Measurements from ENCODE around the gene ALDH4A1.

Gene ALDH4A1

DNA sequence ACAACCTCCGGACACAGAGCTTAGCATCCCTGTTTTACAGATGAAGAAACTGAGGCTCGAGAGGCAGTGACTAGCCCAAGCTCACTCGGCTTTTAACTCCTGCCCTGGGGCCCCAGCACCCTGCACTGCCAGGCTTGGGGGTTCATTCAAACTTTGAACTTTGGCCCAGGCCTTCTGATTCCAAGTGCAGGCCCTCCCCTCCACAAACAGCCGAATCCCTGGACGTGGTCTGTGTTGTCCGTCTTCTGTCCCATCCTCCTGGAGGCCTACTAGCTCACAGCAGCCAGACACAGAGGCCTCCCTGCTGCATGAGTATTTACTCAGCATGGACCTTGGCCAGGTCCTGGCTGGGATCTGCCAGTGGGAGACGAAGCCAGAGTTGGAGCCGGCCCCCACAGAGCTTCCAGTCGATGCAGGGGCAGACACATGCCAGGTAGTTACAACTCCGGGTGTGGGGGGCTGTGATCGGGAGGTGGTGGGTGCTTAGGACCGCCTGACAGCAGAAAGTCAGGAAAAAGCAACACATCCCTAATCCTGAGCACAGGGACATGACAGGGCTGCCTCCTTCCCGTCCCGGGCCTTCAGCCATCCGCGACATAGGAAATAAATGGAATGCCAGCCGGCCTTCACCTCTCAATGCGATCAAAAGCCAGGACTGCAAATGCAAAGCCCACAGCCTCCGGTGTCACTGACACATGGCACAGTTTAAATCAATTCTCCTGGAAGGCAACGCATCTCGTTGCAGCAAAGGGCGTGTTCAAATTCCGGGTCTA is 46.7 kb upstream of the ALDH4A1 start:
- DNase-seq (ENCODE audit: low read depth, low spot score) = no peak
- H3K4me3 ChIP-seq (ENCODE audit: low read depth, low read length) = peak overlapping the region; percentile 49
- ChIA-PET CTCF (interaction anchor here (0.9 to 12.4 kb wide), 2 partner anchors 22 to 37 kb away, joined by 4 to 179 read pairs; no protein-coding TSS in a partner anchor), POLR2A (interaction anchor here (0.7 to 2.6 kb wide), 5 partner anchors 11 to 62 kb away, joined by 3 to 11 read pairs (median 3); no protein-coding TSS in a partner anchor)
- TF ChIP-seq, protein P1, sequence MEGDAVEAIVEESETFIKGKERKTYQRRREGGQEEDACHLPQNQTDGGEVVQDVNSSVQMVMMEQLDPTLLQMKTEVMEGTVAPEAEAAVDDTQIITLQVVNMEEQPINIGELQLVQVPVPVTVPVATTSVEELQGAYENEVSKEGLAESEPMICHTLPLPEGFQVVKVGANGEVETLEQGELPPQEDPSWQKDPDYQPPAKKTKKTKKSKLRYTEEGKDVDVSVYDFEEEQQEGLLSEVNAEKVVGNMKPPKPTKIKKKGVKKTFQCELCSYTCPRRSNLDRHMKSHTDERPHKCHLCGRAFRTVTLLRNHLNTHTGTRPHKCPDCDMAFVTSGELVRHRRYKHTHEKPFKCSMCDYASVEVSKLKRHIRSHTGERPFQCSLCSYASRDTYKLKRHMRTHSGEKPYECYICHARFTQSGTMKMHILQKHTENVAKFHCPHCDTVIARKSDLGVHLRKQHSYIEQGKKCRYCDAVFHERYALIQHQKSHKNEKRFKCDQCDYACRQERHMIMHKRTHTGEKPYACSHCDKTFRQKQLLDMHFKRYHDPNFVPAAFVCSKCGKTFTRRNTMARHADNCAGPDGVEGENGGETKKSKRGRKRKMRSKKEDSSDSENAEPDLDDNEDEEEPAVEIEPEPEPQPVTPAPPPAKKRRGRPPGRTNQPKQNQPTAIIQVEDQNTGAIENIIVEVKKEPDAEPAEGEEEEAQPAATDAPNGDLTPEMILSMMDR (IDR thresholded peaks at IDR 0.05; ENCODE audit: insufficient read depth, low read length, missing control alignments) = no peak

DNA sequence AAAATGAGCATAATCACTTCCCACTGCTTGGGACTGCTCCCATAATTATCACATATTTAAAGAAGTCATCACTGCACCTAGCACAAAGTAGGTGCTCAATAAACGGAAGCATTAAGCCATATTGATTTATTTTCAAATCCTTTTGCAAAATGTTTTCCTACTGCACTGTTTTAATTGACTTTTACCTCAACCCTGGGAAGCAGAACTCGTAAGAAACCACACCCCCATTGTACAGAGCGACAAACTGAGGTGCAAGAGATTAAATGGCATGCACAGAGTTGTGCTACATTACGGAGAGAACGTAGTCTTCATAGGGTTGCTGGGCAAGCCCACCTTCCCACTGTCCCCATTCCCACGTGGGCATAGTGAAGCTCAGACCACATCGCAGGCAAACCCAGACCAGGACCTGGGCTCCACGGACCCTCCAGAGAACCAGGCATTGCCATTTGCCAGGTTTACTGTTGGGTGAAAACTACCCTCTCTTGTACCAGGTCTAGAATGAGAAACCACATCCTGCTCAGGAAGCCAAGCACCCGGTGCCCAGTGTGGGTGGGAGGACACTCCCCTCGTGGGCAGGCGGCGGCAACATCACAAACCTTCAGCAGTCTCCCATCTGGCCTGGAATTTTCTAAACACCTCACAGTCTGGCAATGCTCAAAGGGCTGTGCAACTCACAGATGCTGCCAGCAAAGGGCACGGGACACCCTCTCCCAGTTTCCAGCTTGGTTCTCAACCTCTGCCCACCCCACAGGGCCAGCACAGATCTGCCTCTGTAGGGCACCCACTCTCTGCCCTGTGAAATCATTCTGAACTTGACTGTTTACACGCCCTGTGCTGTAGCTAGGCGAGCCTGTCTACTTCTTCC is 45.9 kb upstream of the ALDH4A1 start:
- H3K4me3 ChIP-seq (ENCODE audit: low read depth, low read length) = no peak overlapping the region
- POLR2A ChIA-PET = interaction anchor here (0.7 to 2.6 kb wide), 2 partner anchors 21 to 22 kb away, joined by 3 to 11 read pairs; no protein-coding TSS in a partner anchor
- CTCF ChIA-PET = interaction anchor here (0.9 to 12.4 kb wide), 2 partner anchors 21 to 37 kb away, joined by 4 to 179 read pairs; no protein-coding TSS in a partner anchor
- TF ChIP-seq, protein P1 (IDR thresholded peaks at IDR 0.05; ENCODE audit: insufficient read depth, low read length, missing control alignments) = no peak
- no peak for DNase-seq (ENCODE audit: low read depth, low spot score)

DNA sequence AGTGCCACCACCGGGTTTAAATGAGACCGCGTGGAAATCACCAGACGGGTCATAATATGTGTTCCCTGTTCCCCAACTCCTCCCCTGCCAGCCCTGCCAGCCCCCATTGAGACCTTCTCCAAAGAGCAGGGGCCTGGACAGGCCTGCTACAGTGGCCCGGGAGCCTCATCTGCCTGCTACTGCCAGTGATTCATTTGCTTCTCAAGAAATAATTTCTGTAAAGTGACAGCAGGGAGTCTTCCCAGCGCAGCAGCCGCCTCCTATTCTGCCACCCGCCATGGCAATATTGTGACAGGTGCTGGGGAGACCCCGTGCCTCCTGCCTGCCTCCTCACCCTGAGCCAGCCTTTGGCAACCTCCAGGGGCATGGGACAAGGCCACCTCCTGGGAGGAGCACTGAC is 45.2 kb upstream of the ALDH4A1 start:
- ChIA-PET CTCF (interaction anchor here (1.4 to 12.4 kb wide), 4 partner anchors 9 to 41 kb away, joined by 3 to 179 read pairs (median 42); no protein-coding TSS in a partner anchor), POLR2A (no interaction called here)
- TF ChIP-seq, protein P1 (IDR thresholded peaks at IDR 0.05; ENCODE audit: insufficient read depth, low read length, missing control alignments) = no peak
- H3K4me3 ChIP-seq (ENCODE audit: low read depth, low read length) = no peak overlapping the region
- DNase-seq (ENCODE audit: low read depth, low spot score) = no peak

DNA sequence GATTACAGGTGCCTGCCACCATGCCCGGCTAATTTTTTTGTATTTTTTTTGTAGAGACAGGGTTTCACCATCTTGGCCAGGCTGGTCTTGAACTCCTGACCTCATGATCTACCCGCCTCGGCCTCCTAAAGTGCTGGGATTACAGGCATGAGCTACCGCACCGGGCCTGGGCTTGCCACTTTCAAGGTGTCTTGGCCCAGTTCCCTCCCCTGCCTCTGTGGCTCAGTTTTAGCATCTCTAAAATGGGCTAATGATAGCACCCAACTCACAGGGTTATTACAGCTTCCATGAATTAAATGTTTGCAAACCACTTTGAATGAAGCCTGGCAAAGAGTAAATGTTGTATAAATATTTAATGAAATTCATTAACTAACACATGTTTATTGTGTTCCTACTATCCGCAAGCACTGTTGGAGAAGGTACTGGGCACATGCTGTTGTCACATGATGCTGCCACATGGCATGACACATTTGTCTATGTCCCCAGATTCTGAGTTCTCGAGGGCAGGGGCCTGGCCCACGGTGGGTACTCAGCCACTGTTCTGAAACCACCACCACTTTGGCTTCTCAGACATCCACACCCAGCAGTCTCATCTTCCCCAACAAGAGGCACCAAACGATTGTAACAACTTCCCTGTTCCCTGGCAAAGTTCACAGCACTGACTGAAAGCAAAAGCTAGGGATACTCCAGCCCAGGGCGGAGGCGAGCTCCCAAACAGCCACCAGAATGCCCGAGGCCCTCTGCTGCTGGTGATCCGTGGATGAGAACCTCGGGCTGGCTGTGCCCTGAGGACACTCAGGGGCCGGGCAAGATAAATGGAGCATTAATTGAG is 44.4 kb upstream of the ALDH4A1 start:
- no peak for DNase-seq (ENCODE audit: low read depth, low spot score)
- no peak overlapping the region for H3K4me3 ChIP-seq (ENCODE audit: low read depth, low read length)
- ChIA-PET POLR2A (no interaction called here), CTCF (interaction anchor here (0.7 to 5.7 kb wide), 12 partner anchors 9 to 132 kb away, joined by 3 to 56 read pairs (median 3); partner anchors contain the start of gene ALDH4A1)
- TF ChIP-seq, protein P1 (IDR thresholded peaks at IDR 0.05; ENCODE audit: insufficient read depth, low read length, missing control alignments) = no peak

DNA sequence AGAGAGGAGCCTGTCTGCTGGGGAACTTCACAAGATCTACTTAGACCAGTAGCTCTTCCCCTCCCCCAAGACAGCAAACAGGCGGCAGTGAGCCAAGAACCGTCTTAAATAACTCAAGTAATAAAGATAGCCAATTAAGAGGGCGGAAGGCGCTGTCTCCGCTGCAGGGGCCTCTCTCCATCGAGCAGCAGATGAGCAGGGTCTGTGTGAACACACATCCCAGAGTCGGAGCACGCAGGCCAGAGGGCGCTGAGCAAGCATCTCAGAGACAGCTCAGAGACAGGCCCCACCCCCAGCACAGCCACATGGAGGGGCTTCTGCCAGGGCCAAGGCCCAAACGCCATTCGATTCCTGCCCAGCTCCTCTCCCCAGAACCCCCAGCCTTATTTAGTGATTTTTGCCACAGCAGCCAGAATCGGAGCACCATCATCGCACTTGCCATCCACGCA is 43.1 kb upstream of the ALDH4A1 start:
- ChIA-PET POLR2A (interaction anchor here (1.0 to 2.0 kb wide), 3 partner anchors 11 to 42 kb away, joined by 3 to 7 read pairs (median 3); partner anchors contain the start of gene IFFO2), CTCF (interaction anchor here (0.9 to 5.7 kb wide), 10 partner anchors 8 to 133 kb away, joined by 3 to 56 read pairs (median 8); partner anchors contain the start of genes ALDH4A1 and IFFO2)
- H3K4me3 ChIP-seq (ENCODE audit: low read depth, low read length) = no peak overlapping the region; the same call in 1 of the 2 replicates
- TF ChIP-seq, protein P1 (IDR thresholded peaks at IDR 0.05; ENCODE audit: insufficient read depth, low read length, missing control alignments) = no peak
- DNase-seq (ENCODE audit: low read depth, low spot score) = no peak
